HG02981 (cell line): ENCODE measurements around the gene STRN4.
A peak's percentile ranks its signal among the peaks of the same experiment; 100 is the strongest.

Experiments
- ATAC-seq: cut with Tn5 transposase; IDR thresholded peaks from one replicate; pipeline ENCODE4 v1.9.1; 2021; ENCODE audit warnings: mild to moderate bottlenecking, moderate library complexity; ENCODE audit not compliant: unreplicated experiment

The STRN4 gene

GRCh38 chr19:46725859-46726393 lies 20.3 kb downstream of the STRN4 start:
- ATAC-seq = no peak

DNA sequence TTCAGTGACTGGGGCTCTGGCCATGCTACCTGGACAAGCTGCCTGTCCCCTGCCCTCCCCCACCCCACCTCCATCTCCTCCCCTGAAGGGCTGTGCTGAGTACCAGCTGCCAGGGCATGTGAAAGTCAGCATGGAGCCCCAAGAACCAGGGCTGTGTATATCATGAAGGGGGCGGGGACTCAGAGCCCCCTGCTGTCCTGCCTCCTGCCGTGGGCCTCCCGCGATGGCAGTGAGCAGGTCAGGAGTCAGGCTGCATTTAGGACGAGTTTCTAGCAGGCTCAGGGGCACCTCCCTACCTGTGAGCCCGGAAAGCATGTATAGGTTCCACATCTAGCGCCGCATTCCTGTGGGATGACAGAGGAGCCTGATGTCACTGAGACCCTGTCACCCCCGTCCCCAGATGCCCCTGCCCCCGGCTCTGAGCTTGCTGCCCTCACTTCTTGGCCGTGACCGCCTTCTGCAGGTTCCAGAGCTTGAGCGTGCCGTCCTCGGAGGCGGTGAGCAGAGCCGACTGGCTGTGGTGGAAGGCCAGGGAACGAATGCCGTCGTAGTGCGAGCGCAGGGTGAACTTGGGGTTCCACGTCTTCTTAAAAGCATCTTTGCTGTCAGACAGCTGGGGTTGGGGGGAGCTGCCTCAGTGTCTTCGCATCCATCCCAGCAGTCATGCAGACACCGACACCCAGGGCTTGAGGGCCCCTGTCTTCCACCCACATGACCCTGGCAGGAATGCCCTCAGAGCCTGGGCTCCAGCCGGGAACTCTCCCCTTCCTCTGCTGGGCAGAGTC lies 21.0 kb downstream of the STRN4 start:
- ATAC-seq = no peak

DNA sequence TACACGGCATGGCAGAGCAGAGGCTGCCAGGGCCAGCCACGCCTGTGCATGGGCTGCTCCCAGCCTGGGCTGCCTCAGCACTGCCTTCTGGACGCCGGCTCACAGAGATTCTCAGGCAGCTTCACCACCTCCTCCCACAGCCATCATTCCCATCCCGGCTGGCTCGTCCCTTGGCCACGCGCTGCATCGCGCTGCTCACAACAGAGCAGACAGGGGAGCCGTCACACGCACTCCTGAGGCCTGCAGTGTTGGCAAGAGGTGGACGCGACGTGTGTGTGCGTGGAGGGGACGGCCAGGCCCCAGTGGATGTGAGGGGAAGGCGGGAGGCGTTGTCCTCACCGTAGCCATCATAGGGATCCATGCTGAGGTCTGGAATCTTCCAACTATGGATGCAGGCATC lies 21.8 kb downstream of the STRN4 start:
- ATAC-seq = no peak

DNA sequence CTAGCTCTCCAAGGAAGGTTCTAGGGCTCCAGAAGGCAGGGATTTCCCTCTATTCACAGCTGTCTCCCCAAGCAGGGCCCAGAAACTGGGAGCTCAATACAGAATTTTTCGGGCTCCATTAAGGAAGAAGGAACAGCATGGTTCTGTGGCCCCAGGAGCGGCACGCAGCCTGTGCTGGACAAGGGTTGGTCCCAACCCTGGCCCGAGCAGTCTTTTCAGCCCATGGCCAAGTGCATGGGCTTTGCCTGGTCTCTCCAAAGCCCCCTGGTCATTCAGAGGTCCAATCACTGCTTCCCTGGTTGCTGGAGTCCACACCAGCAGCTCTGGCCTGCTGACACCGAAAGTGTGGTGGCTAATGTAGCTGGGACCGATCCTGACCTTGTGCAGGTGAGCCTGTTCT lies 22.8 kb downstream of the STRN4 start:
- no peak for ATAC-seq

GRCh38 chr19:46723023-46723461 lies 23.2 kb downstream of the STRN4 start:
- no peak for ATAC-seq

- no peak for ATAC-seq
Measured at GRCh38 chr19:46722421-46723022, 23.7 kb downstream of the STRN4 start.

- ATAC-seq = no peak
Measured at GRCh38 chr19:46722004-46722380, 24.3 kb downstream of the STRN4 start.

DNA sequence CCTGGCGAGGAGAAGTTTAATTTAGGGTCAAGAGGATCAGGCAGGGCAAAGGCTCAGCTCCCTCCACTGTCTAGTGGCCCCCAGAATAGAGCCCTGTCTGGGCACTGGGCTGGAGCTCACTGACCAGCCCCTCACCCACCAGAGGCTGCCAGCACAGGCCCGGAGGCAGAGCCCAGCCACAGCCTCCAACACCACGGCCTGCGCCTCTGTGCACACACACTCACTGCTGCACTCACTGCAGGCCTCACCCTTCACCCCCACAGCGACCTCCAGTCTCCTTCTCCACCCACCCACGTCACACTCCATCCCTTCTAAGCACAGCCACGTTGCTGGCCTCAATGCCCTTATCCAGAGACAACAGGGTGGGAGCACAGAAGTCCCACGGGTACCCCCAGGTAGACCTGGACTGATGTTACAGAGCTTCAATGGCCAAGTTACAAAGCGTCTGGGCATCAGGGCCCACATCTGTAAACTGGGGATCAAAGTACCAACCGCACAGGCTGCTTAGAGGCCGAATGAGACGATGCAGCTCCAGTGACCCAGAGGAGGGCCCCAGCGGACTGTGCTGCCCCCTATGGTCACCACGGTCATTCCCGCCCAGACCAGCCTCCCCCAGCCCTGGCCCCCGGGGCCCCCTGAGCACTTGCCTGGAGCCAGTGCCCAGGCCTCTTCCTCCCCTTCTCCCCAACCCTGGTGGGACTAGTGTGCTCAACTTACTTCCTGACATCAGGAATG lies 24.8 kb downstream of the STRN4 start:
- ATAC-seq = no peak

GRCh38 chr19:46720503-46721239 lies 25.6 kb downstream of the STRN4 start:
- ATAC-seq = no peak

GRCh38 chr19:46719629-46720502 lies 26.4 kb downstream of the STRN4 start:
- ATAC-seq = no peak

GRCh38 chr19:46718934-46719622 lies 27.2 kb downstream of the STRN4 start:
- ATAC-seq = peak; percentile 29

DNA sequence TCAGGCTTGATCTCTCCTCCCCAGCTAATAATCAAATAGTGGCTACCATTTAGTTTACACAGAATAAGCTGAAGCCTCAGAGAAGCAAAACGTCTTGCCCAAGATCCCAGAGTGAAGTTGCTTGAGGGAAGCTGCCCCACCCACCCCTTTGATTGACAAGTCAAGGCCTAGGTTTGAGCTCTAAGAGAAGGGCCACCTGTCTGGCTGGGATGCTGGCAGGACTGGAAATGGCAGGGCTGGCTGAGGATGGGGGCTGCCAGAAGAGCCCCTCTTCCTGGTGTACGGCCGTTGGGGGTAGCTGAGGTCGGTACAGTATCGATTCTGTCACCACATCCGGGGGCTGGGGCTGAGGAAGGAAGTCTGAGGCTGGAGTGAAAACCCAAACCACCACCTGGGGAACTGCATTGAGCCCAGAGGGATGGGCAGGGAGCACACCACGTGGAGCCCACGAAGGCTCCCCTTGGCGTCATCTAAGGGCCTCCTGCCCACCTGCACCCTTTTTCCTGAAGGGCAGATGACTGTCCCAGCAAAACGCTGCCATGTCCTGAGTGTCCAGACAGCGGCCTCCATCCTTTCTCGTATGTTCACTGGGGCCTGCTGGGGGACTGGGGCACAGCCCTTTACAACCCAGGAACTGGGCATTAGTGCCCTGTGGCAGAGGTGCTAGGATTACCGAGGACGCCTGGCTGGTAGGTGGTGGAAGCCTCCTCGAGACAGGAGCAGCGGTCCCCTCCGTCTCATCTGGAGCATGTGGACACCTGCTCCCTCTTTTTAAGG lies 27.9 kb downstream of the STRN4 start:
- ATAC-seq = no peak

GRCh38 chr19:46717716-46718143 lies 28.5 kb downstream of the STRN4 start:
- ATAC-seq = no peak

DNA sequence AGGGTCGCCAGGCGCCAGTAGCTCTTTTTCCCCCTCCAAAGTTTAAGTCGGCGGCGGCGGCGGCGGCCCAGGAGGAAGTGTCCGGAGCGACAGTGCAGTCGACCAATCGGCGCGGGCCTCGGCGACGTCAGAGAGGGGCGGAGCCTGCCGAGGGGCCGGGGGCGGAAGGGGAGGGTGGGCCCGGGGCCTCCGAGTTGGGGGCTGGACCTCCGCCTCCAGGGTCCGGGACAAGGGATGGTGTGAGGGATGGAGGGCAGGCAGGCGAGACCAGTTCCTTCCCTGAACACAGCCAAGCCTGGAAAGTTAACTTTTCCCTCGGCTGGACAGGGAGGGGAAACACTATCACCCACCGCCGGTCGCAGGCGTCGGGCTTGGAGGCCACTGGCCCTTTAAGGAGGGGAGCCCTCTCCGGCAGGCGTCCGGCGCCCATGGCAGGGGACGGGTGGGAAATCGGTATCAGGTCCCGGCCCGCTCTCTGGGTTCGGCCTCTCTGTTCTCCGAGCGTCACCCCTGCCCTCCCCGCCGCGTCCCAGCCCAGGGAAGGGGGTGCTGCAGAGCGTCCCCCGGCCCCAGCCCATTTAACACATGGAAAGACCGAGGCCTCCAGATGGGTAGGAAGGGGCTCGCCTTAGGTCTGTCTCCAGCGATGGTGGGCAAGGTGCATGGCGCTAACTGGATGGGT lies 29.1 kb downstream of the STRN4 start, which contains the start of gene PRKD2:
Gene PRKD2 (minus strand): TSS at position 81 of the 682 bp plus-strand sequence. CDS start 744 bp downstream, outside the sequence.
- peak; percentile 41 for ATAC-seq

DNA sequence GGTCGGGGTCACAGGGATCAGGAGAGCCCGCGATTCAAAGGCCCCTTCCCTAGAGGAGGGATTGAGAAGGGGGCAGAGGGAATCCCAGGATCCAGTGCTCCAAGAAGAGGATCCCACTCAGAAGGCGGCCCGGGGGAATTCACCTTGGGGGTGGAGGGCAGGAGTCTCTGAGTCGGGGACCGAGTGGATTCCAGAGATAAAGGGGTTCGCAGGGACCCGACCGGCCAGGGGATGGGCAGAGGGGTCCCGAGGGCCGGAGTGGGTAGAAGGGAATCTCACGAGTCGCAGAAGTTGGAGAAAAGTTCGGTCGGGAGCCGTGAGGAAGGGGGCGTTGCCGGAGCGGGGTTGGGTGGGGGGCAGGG lies 29.6 kb downstream of the STRN4 start:
- ATAC-seq = no peak

GRCh38 chr19:46715975-46716671 lies 30.1 kb downstream of the STRN4 start:
- ATAC-seq = no peak

- ATAC-seq = no peak
Measured at GRCh38 chr19:46715620-46715974, 30.7 kb downstream of the STRN4 start.
